Rectal smooth muscle tissue (tissue), 1 donor: ENCODE data around the gene HMGXB3.

ENCODE experiments used
- H3K27ac ChIP-seq: one replicate; pipeline ENCODE4 v1.7.0; 2013; ENCODE audit warnings: low read depth, low read length, inconsistent platforms
- H3K27me3 ChIP-seq: one replicate; pipeline ENCODE4 v1.7.0; 2013; ENCODE audit warnings: low read length; ENCODE audit not compliant: control insufficient read depth, insufficient read depth
- H3K36me3 ChIP-seq: one replicate; pipeline ENCODE4 v1.7.0; 2013; ENCODE audit warnings: low read length; ENCODE audit not compliant: control insufficient read depth, insufficient read depth
- H3K4me1 ChIP-seq: one replicate; pipeline ENCODE4 v1.7.0; 2013; ENCODE audit warnings: low read length; ENCODE audit not compliant: control insufficient read depth, insufficient read depth
- H3K4me3 ChIP-seq: one replicate; pipeline ENCODE4 v1.7.0; 2013; ENCODE audit warnings: low read length
- H3K9ac ChIP-seq: one replicate; pipeline ENCODE4 v1.7.0; 2013; ENCODE audit warnings: low read length

Gene HMGXB3

GRCh38 chr5:150051657-150052195 is 51.2 kb downstream of the HMGXB3 start:
- H3K36me3 ChIP-seq, result peaks cover 54% of the 10 kb centered on the region
- no peaks in the 10 kb centered on the region for H3K27me3 ChIP-seq
- no peak overlapping the region for H3K9ac ChIP-seq
- H3K27ac ChIP-seq, result no peak overlapping the region
- no peaks in the 10 kb centered on the region for H3K4me1 ChIP-seq
- H3K4me3 ChIP-seq, result no peak overlapping the region

GRCh38 chr5:150052226-150052955 is 51.9 kb downstream of the HMGXB3 start:
- Histone ChIP-seq H3K36me3 (peaks cover 52% of the 10 kb centered on the region), H3K27ac (no peak overlapping the region), H3K4me3 (no peak overlapping the region), H3K9ac (no peak overlapping the region), H3K4me1 (no peaks in the 10 kb centered on the region), H3K27me3 (no peaks in the 10 kb centered on the region)

- Histone ChIP-seq H3K27me3 (no peaks in the 10 kb centered on the region), H3K4me1 (no peaks in the 10 kb centered on the region), H3K27ac (no peak overlapping the region), H3K4me3 (no peak overlapping the region), H3K36me3 (peaks cover 47% of the 10 kb centered on the region), H3K9ac (no peak overlapping the region)
Measured at GRCh38 chr5:150052956-150053712, 52.6 kb downstream of the HMGXB3 start.

- H3K27ac ChIP-seq, result no peak overlapping the region
- peaks cover 44% of the 10 kb centered on the region for H3K36me3 ChIP-seq
- H3K9ac ChIP-seq, result no peak overlapping the region
- H3K4me1 ChIP-seq, result no peaks in the 10 kb centered on the region
- H3K4me3 ChIP-seq, result no peak overlapping the region
- H3K27me3 ChIP-seq, result no peaks in the 10 kb centered on the region
Measured at GRCh38 chr5:150053713-150054392, 53.3 kb downstream of the HMGXB3 start.

GRCh38 chr5:150054569-150054968 is 54.0 kb downstream of the HMGXB3 start:
- Histone ChIP-seq H3K9ac (no peak overlapping the region), H3K27ac (no peak overlapping the region), H3K27me3 (no peaks in the 10 kb centered on the region), H3K4me1 (no peaks in the 10 kb centered on the region), H3K4me3 (no peak overlapping the region), H3K36me3 (peaks cover 37% of the 10 kb centered on the region)

GRCh38 chr5:150055326-150056074 is 55.0 kb downstream of the HMGXB3 start:
- Histone ChIP-seq H3K27ac (no peak overlapping the region), H3K4me1 (no peaks in the 10 kb centered on the region), H3K36me3 (peaks cover 29% of the 10 kb centered on the region), H3K27me3 (no peaks in the 10 kb centered on the region), H3K4me3 (no peak overlapping the region), H3K9ac (no peak overlapping the region)

- H3K36me3 ChIP-seq, result peaks cover 29% of the 10 kb centered on the region
- no peak overlapping the region for H3K9ac ChIP-seq
- H3K27ac ChIP-seq, result no peak overlapping the region
- H3K4me1 ChIP-seq, result no peaks in the 10 kb centered on the region
- no peaks in the 10 kb centered on the region for H3K27me3 ChIP-seq
- H3K4me3 ChIP-seq, result no peak overlapping the region
Measured at GRCh38 chr5:150056075-150056443, 55.5 kb downstream of the HMGXB3 start.

- H3K27ac ChIP-seq, result no peak overlapping the region
- H3K4me3 ChIP-seq, result no peak overlapping the region
- no peaks in the 10 kb centered on the region for H3K27me3 ChIP-seq
- no peak overlapping the region for H3K9ac ChIP-seq
- no peaks in the 10 kb centered on the region for H3K4me1 ChIP-seq
- H3K36me3 ChIP-seq, result peaks cover 22% of the 10 kb centered on the region
Measured at GRCh38 chr5:150057052-150057451, 56.5 kb downstream of the HMGXB3 start.

- no peak overlapping the region for H3K4me3 ChIP-seq
- no peak overlapping the region for H3K9ac ChIP-seq
- H3K36me3 ChIP-seq, result peaks cover 17% of the 10 kb centered on the region
- H3K27ac ChIP-seq, result no peak overlapping the region
- H3K4me1 ChIP-seq, result no peaks in the 10 kb centered on the region
- H3K27me3 ChIP-seq, result no peaks in the 10 kb centered on the region
Measured at GRCh38 chr5:150057511-150057910, 57.0 kb downstream of the HMGXB3 start.

GRCh38 chr5:150057996-150058395 is 57.5 kb downstream of the HMGXB3 start:
- peaks cover 13% of the 10 kb centered on the region for H3K36me3 ChIP-seq
- no peaks in the 10 kb centered on the region for H3K4me1 ChIP-seq
- no peaks in the 10 kb centered on the region for H3K27me3 ChIP-seq
- no peak overlapping the region for H3K4me3 ChIP-seq
- H3K9ac ChIP-seq, result no peak overlapping the region
- no peak overlapping the region for H3K27ac ChIP-seq

- Histone ChIP-seq H3K27me3 (no peaks in the 10 kb centered on the region), H3K4me3 (no peak overlapping the region), H3K27ac (no peak overlapping the region), H3K36me3 (peaks cover 9% of the 10 kb centered on the region), H3K9ac (no peak overlapping the region), H3K4me1 (no peaks in the 10 kb centered on the region)
Measured at GRCh38 chr5:150058480-150059126, 58.1 kb downstream of the HMGXB3 start.
